ENCODE data around the gene DNAJC9.
"Not testable (repeated sequence)": the region's sequence is repeated elsewhere in the genome, so short reads cannot be mapped to it uniquely, and the experiment has no call there.

Gene DNAJC9

GRCh38 chr10:73246646-73247508, at the start of gene DNAJC9:
Gene DNAJC9 (minus strand): TSS chr10:73247255. CDS start chr10:73247189, 66 bp downstream.
- peak; percentile 97 for DNase-seq

- DNase-seq = no peak
These were observed 46.4 kb upstream of the DNAJC9 start for GRCh38 chr10:73293461-73293860.

GRCh38 chr10:73289958-73290357, 42.9 kb upstream of the DNAJC9 start:
- no peak for DNase-seq

GRCh38 chr10:73287441-73287840, 40.4 kb upstream of the DNAJC9 start:
- DNase-seq = no peak

- no peak for DNase-seq
These were observed 34.0 kb upstream of the DNAJC9 start for GRCh38 chr10:73281097-73281496.

GRCh38 chr10:73264423-73264822, 17.4 kb upstream of the DNAJC9 start:
- DNase-seq = no peak

- no peak for DNase-seq
These were observed 16.8 kb upstream of the DNAJC9 start for GRCh38 chr10:73263693-73264347.

GRCh38 chr10:73262880-73263555, 16.0 kb upstream of the DNAJC9 start:
- DNase-seq = no peak

- DNase-seq = no peak
These were observed 15.2 kb upstream of the DNAJC9 start for GRCh38 chr10:73262105-73262730.

GRCh38 chr10:73261362-73261995, 14.4 kb upstream of the DNAJC9 start:
- no peak for DNase-seq

GRCh38 chr10:73258612-73259011, 11.6 kb upstream of the DNAJC9 start:
- DNase-seq = not testable (repeated sequence)

- DNase-seq = no peak
These were observed 6.1 kb upstream of the DNAJC9 start for GRCh38 chr10:73253225-73253555.

GRCh38 chr10:73252445-73253224, 5.6 kb upstream of the DNAJC9 start, which contains the start of gene MRPS16:
Gene MRPS16 (minus strand): TSS chr10:73252644. CDS start chr10:73252482, 162 bp downstream.
- peak; percentile 94 for DNase-seq

- DNase-seq = no peak
These were observed 4.8 kb upstream of the DNAJC9 start for GRCh38 chr10:73251683-73252444.

- no peak for DNase-seq
These were observed 1.2 kb upstream of the DNAJC9 start for GRCh38 chr10:73248259-73248724.

GRCh38 chr10:73247509-73248258, 629 bp upstream of the DNAJC9 start:
- no peak for DNase-seq

- no peak for DNase-seq
These were observed 771 bp downstream of the DNAJC9 start for GRCh38 chr10:73246322-73246645.

GRCh38 chr10:73244866-73245477, 2.1 kb downstream of the DNAJC9 start:
- no peak for DNase-seq

- no peak for DNase-seq
These were observed 7.1 kb downstream of the DNAJC9 start for GRCh38 chr10:73239908-73240307.

Data from right forelimb (tissue), 1 donor.